Esophagus muscularis mucosa (tissue), 3 donors: ENCODE measurements around the gene CLDN9.

ENCODE experiments used
- POLR2A ChIP-seq: fragments of 450-650 bp; IDR thresholded peaks from one replicate; pipeline ENCODE4 v1.6.1; 2017; ENCODE audit warnings: antibody characterized with exemption, moderate library complexity, mild to moderate bottlenecking, low read depth
- POLR2AphosphoS5 ChIP-seq, 2 donors: sonication (generic); formaldehyde crosslinking; IDR thresholded peaks; one replicate each; pipeline ENCODE4 v1.6.1; 2017; ENCODE audit warnings: antibody characterized with exemption in 2 of 2
- TF ChIP-seq, protein P1 (sequence below), 3 experiments: fragments of 200-600 bp in 2 of 3; fragments of 450-650 bp in 1 of 3; sonication (generic) in 2 of 3; IDR thresholded peaks; one replicate each; pipeline ENCODE4 v1.5.1; 2017 to 2019; ENCODE audit warnings: antibody characterized with exemption in 3 of 3, mild to moderate bottlenecking in 2 of 3, moderate library complexity in 1 of 3

DNA sequence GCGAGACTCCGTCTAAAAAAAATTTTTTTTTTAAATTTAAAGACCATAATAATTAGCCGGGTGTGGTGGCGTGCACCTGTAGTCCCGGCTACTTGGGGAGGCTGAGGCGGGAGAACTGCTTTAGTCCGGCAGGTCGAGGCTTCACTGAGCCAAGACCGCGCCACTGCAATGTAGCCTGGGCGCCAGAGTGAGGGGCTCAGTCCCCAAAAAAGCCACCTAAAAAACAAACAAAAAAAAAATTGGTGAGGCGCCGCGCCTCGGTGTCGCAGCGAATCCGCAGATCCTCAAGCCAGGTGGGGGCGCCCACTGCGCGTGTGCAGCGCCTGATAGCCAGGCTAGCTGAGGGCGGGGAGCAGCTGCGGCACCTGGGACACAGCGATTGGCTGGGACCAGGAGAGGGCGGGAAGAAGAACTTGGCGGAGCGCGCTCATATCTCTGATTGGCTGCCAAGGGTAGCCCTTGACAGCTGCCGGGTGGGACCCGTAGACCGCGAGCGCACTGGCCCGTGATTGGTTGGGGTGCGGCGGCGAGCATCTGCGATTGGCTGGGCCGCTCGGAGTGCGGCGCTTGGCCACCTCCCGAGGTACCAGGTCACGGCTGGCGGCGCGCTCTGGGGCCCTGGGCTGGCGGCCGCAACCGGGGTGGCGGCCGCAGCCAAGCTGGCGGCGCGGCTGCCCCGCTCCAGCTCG is 9.0 kb upstream of the CLDN9 start:
- TF ChIP-seq POLR2AphosphoS5 (IDR thresholded peaks at IDR 0.05) (peak; percentile 20 to 86), POLR2A (no peak)
- TF ChIP-seq, protein P1, sequence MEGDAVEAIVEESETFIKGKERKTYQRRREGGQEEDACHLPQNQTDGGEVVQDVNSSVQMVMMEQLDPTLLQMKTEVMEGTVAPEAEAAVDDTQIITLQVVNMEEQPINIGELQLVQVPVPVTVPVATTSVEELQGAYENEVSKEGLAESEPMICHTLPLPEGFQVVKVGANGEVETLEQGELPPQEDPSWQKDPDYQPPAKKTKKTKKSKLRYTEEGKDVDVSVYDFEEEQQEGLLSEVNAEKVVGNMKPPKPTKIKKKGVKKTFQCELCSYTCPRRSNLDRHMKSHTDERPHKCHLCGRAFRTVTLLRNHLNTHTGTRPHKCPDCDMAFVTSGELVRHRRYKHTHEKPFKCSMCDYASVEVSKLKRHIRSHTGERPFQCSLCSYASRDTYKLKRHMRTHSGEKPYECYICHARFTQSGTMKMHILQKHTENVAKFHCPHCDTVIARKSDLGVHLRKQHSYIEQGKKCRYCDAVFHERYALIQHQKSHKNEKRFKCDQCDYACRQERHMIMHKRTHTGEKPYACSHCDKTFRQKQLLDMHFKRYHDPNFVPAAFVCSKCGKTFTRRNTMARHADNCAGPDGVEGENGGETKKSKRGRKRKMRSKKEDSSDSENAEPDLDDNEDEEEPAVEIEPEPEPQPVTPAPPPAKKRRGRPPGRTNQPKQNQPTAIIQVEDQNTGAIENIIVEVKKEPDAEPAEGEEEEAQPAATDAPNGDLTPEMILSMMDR (IDR thresholded peaks at IDR 0.05), result peak; percentile 59 to 85 (median 67)
